Kidney epithelial cell (primary cell): ENCODE measurements around the gene FAM83E. TPM values are rescaled to one million over a fixed set of nuclear protein-coding genes. Genes with fewer than 3 reads are reported as not detected.

Source experiments
- DNase-seq: peaks from one replicate; pipeline ENCODE4 v3.0.0-alpha.2; 2010; ENCODE audit warnings: low read depth
- H3K27me3 ChIP-seq: 2 replicates; pipeline ENCODE4 v1.6.0; 2011; ENCODE audit warnings: low read length; ENCODE audit not compliant: control insufficient read depth, insufficient read depth
- H3K36me3 ChIP-seq: 2 replicates; pipeline ENCODE4 v1.5.1; 2011; ENCODE audit warnings: low read length; ENCODE audit not compliant: control insufficient read depth, insufficient read depth
- H3K4me3 ChIP-seq: 2 replicates; pipeline ENCODE4 v1.5.1; 2011; ENCODE audit warnings: low read depth, mild to moderate bottlenecking, control low read depth, low read length
- CTCF ChIP-seq: IDR thresholded peaks from 2 replicates; pipeline ENCODE4 v1.5.1; 2011; ENCODE audit warnings: mild to moderate bottlenecking, moderate library complexity, low read length, control low read depth, inconsistent platforms; ENCODE audit not compliant: insufficient read depth, poor library complexity, severe bottlenecking
- total RNA-seq: library from RNA; depleted of rRNA; stranded (reverse); fragments of >200 nt; gene quantifications from 2 replicates; pipeline ENCODE4 v1.2.3, GENCODE V29; 2015

The FAM83E gene
- total RNA-seq, 1 donor from 2014 or later = 0.25 TPM

GRCh38 chr19:48616491-48617056 lies 1.7 kb upstream of the FAM83E start:
- H3K4me3 ChIP-seq = no peak overlapping the region
- H3K27me3 ChIP-seq = no peaks in the 10 kb centered on the region
- no peak for TF ChIP-seq CTCF
- no peak for DNase-seq
- peaks cover 5% of the 10 kb centered on the region for H3K36me3 ChIP-seq

GRCh38 chr19:48616041-48616436 lies 1.2 kb upstream of the FAM83E start:
- peaks cover 5% of the 10 kb centered on the region for H3K36me3 ChIP-seq
- no peak overlapping the region for H3K4me3 ChIP-seq
- no peak for DNase-seq
- H3K27me3 ChIP-seq = no peaks in the 10 kb centered on the region
- no peak for TF ChIP-seq CTCF

GRCh38 chr19:48615231-48616040 lies 560 bp upstream of the FAM83E start:
- no peak for DNase-seq
- peaks cover 5% of the 10 kb centered on the region for H3K36me3 ChIP-seq
- H3K4me3 ChIP-seq = no peak overlapping the region
- H3K27me3 ChIP-seq = no peaks in the 10 kb centered on the region
- TF ChIP-seq CTCF = no peak

- Histone ChIP-seq H3K4me3 (no peak overlapping the region), H3K27me3 (no peaks in the 10 kb centered on the region), H3K36me3 (peaks cover 5% of the 10 kb centered on the region)
- no peak for TF ChIP-seq CTCF
- DNase-seq = no peak
Observed at GRCh38 chr19:48613852-48614435, 932 bp downstream of the FAM83E start.

- Histone ChIP-seq H3K36me3 (peaks cover 5% of the 10 kb centered on the region), H3K27me3 (no peaks in the 10 kb centered on the region), H3K4me3 (no peak overlapping the region)
- no peak for DNase-seq
- TF ChIP-seq CTCF = no peak
Observed at GRCh38 chr19:48613024-48613851, 1.6 kb downstream of the FAM83E start.
